Muscle layer of colon (tissue), 2 donors: Measurements from ENCODE around the gene RAI1.

ENCODE experiments used
- H3K27ac ChIP-seq: one replicate; pipeline ENCODE4 v1.7.0; 2013; ENCODE audit warnings: low read depth, mild to moderate bottlenecking, low read length, moderate library complexity
- H3K27me3 ChIP-seq, 2 donors: one replicate each; pipeline ENCODE4 v1.7.0; 2013; ENCODE audit warnings: low read length in 2 of 2, mild to moderate bottlenecking in 2 of 2; ENCODE audit not compliant: insufficient read depth in 2 of 2, control insufficient read depth in 1 of 2
- H3K36me3 ChIP-seq: one replicate; pipeline ENCODE4 v1.7.0; 2013; ENCODE audit warnings: mild to moderate bottlenecking, low read length; ENCODE audit not compliant: insufficient read depth
- H3K4me1 ChIP-seq: one replicate; pipeline ENCODE4 v1.7.0; 2013; ENCODE audit warnings: mild to moderate bottlenecking, low read length; ENCODE audit not compliant: insufficient read depth
- H3K4me3 ChIP-seq, 2 donors: one replicate each; pipeline ENCODE4 v1.7.0; 2013; ENCODE audit warnings: low read length in 2 of 2, low read depth in 1 of 2, mild to moderate bottlenecking in 1 of 2, moderate library complexity in 1 of 2
- H3K9ac ChIP-seq: one replicate; pipeline ENCODE4 v1.7.0; 2013; ENCODE audit warnings: low read length
- H3K9me3 ChIP-seq: one replicate; pipeline ENCODE4 v1.7.0; 2013; ENCODE audit warnings: mild to moderate bottlenecking, low read length
- donor health status: abdominal sarcoma.
- donor health status: Adenocarcinoma of cecum.

RAI1 gene

DNA sequence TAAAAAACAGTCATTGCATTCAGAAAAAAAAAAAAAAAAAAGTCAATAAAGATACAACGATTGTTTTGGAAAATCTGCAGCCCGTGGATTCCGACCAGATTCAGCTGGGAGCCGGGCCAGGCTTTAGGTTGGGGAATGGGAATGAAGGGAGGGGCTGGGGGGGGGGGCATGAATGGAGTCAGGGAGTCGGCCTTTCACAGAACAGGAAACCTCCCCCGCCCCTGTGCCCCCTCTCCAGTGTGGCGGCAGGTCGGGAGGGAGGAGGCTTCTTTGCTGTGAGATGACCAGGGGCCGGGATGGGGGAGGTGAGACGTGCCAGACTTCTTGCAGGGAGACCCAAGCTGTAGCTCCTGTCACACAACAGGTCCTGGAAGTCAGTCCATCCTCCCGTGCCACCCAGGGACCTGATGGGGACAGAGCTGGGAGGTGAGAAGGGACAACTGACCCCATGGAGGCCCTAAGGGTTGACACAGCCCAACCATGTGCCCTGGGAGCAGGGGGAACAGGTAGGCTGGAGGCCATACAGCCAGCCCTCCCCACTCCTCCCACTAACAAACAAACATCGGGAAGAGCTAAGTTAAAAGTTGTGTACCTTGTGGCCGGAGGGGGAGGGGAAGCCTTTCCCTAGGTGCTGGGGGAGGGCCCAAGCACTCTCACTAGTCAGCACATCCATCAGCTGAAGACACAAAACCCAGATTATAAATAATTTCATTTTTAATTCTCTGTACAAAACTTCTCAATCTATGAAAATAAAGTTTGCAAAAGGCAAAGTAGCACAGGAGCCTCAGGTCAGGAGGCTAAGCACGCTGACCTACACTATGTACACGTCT is 130.3 kb downstream of the RAI1 start:
- H3K27ac ChIP-seq = no peak overlapping the region

DNA sequence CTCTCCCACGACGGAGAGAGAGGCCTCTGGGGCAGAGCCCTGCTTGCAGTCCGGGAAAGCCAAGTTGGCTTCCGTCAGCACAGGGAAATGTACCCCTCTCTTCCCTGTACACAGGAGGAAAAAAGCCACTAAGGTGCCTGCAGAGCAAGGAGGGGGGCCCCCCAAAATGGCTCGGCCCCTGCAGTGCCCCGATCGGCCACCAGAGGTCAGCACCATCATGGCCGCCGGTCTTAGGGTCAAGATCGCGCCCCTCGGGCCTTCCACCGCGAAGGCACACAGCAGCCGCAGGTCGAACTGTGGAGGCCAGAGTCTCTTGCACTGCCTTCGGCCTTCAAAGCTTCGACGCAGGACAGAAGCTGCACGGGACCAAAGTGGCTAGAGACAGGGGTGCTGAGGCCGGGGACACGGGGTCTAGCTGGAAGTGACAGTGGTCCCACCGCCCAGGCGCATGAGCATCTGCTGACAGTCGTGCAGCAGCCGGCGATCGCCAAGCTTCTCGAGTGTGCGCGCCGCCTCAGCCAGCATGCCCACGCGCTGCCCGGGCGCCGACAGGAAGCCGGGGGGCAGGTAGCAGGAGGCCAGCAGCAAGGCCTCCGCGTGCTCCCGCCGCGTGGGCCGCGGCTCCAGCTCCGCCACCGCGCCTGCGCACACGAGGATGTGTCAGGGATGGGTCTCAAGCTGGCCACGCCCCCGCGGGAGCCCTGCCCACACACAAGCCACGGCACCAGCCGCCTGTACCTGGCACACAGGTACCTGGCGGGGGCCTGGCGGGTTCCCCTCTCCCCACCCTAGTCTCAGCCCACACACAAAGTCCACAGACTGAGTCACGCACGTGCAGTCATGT is 131.2 kb downstream of the RAI1 start:
- H3K4me3 ChIP-seq = no peak overlapping the region
- H3K36me3 ChIP-seq = peaks cover 4% of the 10 kb centered on the region
- peaks cover 23% of the 10 kb centered on the region for H3K4me1 ChIP-seq
- H3K27me3 ChIP-seq = no peaks in the 10 kb centered on the region
- no peaks in the 10 kb centered on the region for H3K9me3 ChIP-seq
- no peak overlapping the region for H3K27ac ChIP-seq
- H3K9ac ChIP-seq = no peak overlapping the region

More for the DNA sequence above, 130.3 kb downstream of the RAI1 start:
- Histone ChIP-seq H3K9ac (no peak overlapping the region), H3K4me1 (peaks cover 23% of the 10 kb centered on the region), H3K9me3 (no peaks in the 10 kb centered on the region), H3K27me3 (no peaks in the 10 kb centered on the region), H3K4me3 (no peak overlapping the region), H3K36me3 (peaks cover 4% of the 10 kb centered on the region)

DNA sequence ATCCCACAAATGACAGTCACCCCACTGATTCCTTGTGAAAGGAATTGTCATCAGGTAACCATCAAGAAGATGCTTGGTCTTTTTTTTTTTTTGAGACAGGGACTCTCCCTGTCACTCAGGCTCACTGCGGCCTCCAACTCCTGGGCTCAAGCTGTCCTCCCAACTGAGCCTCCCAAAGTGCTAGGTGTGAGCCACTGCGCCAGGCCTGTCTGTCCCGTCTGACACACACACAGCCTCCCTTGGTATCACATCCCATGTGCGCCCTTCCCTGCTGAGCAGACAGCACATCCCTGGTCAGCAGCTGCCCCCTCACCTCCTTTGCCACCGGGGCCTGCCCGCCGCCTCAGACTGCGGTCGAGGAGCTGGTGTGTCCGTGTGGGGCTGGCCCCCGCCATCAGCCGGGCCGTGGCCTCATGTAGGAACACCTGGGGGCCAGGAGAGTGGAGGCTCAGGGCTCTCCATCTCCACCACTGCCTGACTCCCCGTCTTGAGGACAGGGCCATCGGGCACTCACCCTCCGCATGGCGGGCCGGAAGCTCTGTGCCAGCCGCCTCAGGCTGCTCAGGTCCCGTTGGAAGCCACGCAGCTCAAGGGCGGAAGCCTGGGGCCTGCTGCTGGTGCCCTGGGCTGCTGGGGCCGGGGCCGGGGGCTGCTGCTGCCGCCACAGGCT is 131.9 kb downstream of the RAI1 start:
- no peaks in the 10 kb centered on the region for H3K9me3 ChIP-seq
- peaks cover 23% of the 10 kb centered on the region for H3K4me1 ChIP-seq
- H3K4me3 ChIP-seq = no peak overlapping the region
- peaks cover 4% of the 10 kb centered on the region for H3K36me3 ChIP-seq
- H3K27ac ChIP-seq = no peak overlapping the region
- H3K27me3 ChIP-seq = no peaks in the 10 kb centered on the region
- no peak overlapping the region for H3K9ac ChIP-seq

DNA sequence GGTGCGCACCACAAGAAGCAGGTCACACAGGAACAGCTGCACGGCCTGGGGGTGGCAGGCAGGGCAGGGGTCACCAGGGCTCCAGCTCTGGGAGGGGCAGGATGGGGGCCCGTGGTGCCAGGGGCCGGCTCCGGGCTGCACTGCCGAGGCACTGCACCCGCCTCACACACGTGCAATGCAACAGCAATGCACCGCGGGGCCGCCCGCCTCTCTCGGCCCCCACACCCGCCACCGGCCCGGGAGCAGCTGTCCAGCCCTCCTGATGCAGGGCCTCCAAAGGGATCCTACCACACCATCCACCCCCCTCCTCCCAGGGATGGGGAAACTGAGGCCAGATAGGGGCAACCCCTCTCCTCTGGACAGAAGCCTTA is 132.5 kb downstream of the RAI1 start:
- Histone ChIP-seq H3K27ac (no peak overlapping the region), H3K36me3 (peaks cover 9% of the 10 kb centered on the region)

DNA sequence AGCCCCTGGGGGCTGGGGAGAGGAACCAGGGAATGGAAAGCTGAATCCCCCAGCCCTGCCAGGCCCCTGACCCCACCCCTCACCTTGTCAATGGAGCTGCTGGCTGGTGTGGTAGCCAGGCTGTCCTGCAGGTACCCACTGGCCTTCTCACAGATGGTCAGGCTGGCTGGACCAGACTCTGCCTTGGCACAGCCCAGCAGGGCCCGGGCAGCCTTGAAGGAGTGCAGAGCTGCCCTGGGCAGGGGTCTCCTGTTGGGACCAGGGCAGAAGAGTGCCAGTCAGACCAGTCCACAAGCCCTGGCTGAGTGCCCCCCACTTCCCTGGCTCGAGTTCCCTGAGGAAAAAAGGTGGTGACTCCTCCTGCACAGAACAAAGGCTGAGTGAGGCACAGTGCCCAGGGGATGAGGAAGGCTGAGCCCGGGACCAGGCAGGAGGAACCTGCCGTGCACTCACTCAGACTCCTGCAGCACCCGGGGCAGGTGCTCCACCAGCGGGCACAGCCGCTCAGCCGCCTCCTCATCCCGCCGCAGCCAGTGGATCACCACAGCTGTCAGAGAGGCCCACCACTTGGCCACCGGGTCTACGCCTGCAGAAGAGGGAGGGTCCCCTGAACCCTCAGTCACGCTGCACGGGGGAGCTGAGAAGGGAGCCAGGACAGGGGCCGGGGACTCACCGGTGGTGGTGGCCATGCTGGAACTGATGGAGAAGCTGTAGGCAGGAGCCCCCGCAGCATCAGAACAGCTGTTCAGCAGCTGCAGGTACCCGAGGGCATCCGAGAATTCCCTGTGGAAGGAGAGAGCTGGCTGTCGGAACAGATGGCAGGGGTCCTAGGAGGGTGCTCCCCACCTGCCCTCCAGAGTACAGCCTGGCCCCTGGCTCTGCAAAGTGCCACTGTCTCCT is 133.2 kb downstream of the RAI1 start:
- no peak overlapping the region for H3K9ac ChIP-seq
- H3K4me1 ChIP-seq = peaks cover 25% of the 10 kb centered on the region
- no peak overlapping the region for H3K27ac ChIP-seq

More for the DNA sequence above, 132.5 kb downstream of the RAI1 start:
- no peak overlapping the region for H3K9ac ChIP-seq
- H3K4me3 ChIP-seq = no peak overlapping the region
- no peaks in the 10 kb centered on the region for H3K9me3 ChIP-seq
- no peaks in the 10 kb centered on the region for H3K27me3 ChIP-seq
- peaks cover 23% of the 10 kb centered on the region for H3K4me1 ChIP-seq

DNA sequence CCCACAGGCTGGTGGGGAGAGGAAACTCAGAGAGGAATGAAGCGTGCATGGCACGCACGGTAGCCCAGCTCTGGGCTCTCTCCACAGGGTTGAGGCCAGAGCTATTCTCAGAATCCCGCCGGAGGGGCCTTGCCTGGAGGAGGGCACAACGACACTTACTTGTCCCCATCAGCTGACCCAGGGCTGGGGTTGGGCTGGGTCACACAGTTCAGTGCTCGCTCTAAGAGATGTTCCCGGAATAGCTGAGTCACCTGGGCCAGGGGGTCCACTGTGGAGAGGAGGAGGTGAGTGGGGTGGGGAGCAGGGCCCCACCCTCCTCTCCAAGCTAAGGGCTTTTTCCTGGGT is 133.8 kb downstream of the RAI1 start:
- H3K9me3 ChIP-seq = no peaks in the 10 kb centered on the region
- H3K36me3 ChIP-seq = peaks cover 20% of the 10 kb centered on the region
- no peak overlapping the region for H3K9ac ChIP-seq
- no peaks in the 10 kb centered on the region for H3K27me3 ChIP-seq
- no peak overlapping the region for H3K27ac ChIP-seq
- H3K4me3 ChIP-seq = no peak overlapping the region
- peaks cover 32% of the 10 kb centered on the region for H3K4me1 ChIP-seq

More for the DNA sequence above, 133.2 kb downstream of the RAI1 start:
- H3K4me3 ChIP-seq = no peak overlapping the region
- peaks cover 16% of the 10 kb centered on the region for H3K36me3 ChIP-seq
- no peaks in the 10 kb centered on the region for H3K9me3 ChIP-seq
- no peaks in the 10 kb centered on the region for H3K27me3 ChIP-seq

DNA sequence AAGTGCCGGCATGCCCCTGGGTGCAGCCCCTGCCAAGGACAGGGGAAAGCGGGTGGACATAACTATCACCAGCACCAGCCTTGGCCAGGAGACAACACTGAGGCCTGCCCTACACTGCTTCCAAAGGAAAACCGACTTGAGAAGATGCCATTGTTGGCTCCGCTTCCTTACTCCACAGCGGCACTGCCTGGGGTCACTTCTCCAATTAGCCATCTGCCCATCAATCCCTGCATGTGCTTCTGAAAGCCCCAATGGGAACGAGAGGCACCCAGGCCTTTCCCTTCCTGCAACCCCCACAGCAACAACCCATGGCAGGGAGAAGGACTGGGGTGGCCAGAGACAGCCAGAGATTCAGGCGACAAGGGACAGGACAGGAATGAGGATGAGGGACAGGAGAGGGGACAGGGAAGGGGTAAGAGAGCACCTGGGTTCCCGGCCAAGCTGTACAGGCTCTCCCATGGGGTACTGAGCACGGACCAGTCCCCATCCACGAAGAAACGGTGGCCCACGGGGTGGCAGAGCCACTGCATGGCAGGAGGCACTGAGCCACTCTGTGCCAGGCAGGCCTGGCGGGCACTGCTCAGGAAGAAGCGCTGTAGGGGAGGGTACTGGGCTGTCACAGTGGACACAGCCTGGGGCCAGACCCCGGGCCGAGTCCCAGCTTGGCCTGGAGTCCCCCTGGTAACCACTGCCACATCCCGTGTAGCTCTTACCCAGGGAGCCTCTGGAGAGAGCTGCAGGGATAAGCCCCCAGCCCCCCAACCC is 134.4 kb downstream of the RAI1 start:
- H3K27ac ChIP-seq = no peak overlapping the region
- H3K4me3 ChIP-seq = no peak overlapping the region
- H3K36me3 ChIP-seq = peaks cover 20% of the 10 kb centered on the region
- peaks cover 37% of the 10 kb centered on the region for H3K4me1 ChIP-seq
- H3K9me3 ChIP-seq = no peaks in the 10 kb centered on the region
- H3K27me3 ChIP-seq = no peaks in the 10 kb centered on the region
- no peak overlapping the region for H3K9ac ChIP-seq

DNA sequence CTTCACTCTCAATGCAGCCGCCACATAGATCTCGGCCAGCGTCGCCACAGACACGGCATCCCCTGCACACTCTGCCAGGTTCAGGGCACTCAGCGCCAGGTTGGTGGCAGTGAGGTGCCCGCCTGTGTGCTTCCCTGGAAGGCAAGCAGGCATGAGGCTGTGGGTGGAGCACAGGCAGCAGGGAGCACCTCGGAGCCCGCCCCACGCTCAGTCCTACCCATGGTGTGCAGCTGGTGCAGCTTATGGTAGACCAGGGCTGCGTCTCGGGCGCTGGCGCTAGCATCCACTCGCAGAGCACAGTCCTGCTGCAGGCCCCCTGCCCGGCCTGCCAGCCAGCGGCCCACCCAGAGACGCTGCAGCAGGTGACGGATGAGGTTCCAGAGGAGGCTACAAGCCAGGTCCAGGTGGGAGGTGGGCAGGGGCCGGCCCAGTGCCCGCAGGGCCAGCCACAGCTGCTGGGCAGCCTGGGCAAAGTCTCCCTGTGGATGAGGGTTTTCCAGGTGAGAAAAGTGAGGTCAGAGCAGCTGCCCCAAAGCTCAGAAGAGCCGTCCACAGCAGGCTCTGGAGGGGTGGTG is 135.1 kb downstream of the RAI1 start:
- no peak overlapping the region for H3K9ac ChIP-seq
- H3K27ac ChIP-seq = no peak overlapping the region
- H3K4me1 ChIP-seq = peaks cover 44% of the 10 kb centered on the region
- no peak overlapping the region for H3K4me3 ChIP-seq
- peaks cover 20% of the 10 kb centered on the region for H3K36me3 ChIP-seq
- H3K9me3 ChIP-seq = no peaks in the 10 kb centered on the region
- H3K27me3 ChIP-seq = no peaks in the 10 kb centered on the region

DNA sequence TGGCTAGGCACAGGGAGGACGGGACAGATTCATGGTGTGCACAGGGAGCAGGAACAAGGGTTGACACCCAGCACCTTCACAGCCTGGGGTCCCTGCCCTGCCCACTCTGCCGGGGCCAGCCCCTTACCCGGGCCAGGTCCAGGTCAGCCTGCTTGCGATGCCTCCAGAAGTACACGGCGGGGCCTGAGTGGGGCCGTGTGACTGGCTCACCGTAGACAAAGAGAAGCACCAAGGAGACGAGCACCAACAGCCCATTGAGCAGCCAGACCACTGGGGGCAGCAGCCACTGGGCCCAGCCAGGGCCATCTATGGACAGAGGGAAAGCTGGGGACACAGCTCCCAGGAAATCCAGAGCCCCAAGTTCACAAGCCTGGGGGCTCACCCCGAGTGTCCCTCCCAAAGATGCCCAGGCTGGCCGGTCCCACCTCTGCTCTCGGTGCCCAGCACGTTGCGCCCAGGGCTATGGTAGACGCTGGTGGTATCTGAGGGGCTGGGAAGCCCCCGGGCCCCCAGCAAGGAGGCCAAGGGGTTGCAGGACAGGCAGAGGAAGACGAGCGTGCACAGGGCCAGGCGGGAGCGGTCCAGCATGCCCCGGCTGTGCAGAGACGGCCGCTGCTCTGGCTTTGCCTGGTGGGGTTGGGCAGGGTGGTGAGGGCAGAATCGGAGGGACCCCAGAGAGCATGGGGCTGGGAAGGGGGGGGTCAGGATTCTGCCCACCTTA is 135.7 kb downstream of the RAI1 start:
- peaks cover 20% of the 10 kb centered on the region for H3K36me3 ChIP-seq
- H3K27me3 ChIP-seq = no peaks in the 10 kb centered on the region
- H3K9ac ChIP-seq = no peak overlapping the region
- H3K9me3 ChIP-seq = no peaks in the 10 kb centered on the region
- no peak overlapping the region for H3K27ac ChIP-seq
- H3K4me3 ChIP-seq = no peak overlapping the region
- H3K4me1 ChIP-seq = peaks cover 45% of the 10 kb centered on the region

DNA sequence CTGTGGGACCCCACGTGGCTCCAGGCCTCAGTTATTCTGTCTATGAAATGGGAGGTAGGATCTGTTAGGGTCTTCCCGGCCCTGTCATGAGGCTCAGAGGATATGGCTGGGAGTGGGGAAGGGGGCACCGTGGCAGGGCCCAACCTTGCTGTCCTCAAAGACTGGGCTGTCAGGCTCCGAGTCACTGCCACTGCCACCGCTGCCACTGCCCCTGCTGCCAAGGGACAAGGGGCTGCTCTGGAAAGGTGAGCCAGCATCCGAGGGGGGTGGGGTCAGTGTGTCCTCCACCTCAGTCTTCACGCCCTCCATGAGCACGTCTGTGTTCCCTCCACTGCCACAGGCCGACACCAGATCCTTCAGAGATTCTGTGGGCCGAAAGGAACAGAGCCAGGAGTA is 136.3 kb downstream of the RAI1 start:
- H3K4me3 ChIP-seq = no peak overlapping the region
- H3K4me1 ChIP-seq = peaks cover 45% of the 10 kb centered on the region
- H3K27me3 ChIP-seq = no peaks in the 10 kb centered on the region
- no peak overlapping the region for H3K9ac ChIP-seq
- H3K27ac ChIP-seq = no peak overlapping the region
- no peaks in the 10 kb centered on the region for H3K9me3 ChIP-seq
- peaks cover 20% of the 10 kb centered on the region for H3K36me3 ChIP-seq
